HG02885 (cell line): ENCODE results near the gene CD244.
A peak's percentile ranks its signal among the peaks of the same experiment; 100 is the strongest.
"Not testable (repeated sequence)": the region's sequence is repeated elsewhere in the genome, so short reads cannot be mapped to it uniquely, and the experiment has no call there.

ENCODE experiments used
- ATAC-seq: cut with Tn5 transposase; IDR thresholded peaks from one replicate; pipeline ENCODE4 v1.9.1; 2021; ENCODE audit warnings: mild to moderate bottlenecking; ENCODE audit not compliant: unreplicated experiment, poor library complexity

CD244 gene

GRCh38 chr1:160862203-160863060, at the start of gene CD244:
Gene CD244 (minus strand): TSS chr1:160862887. CDS start chr1:160862677, 210 bp downstream.
- ATAC-seq: peak; percentile 78

GRCh38 chr1:160911925-160912324, 49.2 kb upstream of the CD244 start:
- ATAC-seq: no peak

GRCh38 chr1:160911441-160911840, 48.8 kb upstream of the CD244 start:
- no peak for ATAC-seq

GRCh38 chr1:160910170-160910750, 47.6 kb upstream of the CD244 start:
- no peak for ATAC-seq

- no peak for ATAC-seq
These were observed 45.3 kb upstream of the CD244 start for GRCh38 chr1:160907976-160908375.

GRCh38 chr1:160905617-160905989, 42.9 kb upstream of the CD244 start:
- no peak for ATAC-seq

GRCh38 chr1:160904783-160905616, 42.3 kb upstream of the CD244 start:
- no peak for ATAC-seq

GRCh38 chr1:160902251-160902650, 39.6 kb upstream of the CD244 start:
- not testable (repeated sequence) for ATAC-seq

GRCh38 chr1:160901768-160902167, 39.1 kb upstream of the CD244 start:
- ATAC-seq: no peak

GRCh38 chr1:160900683-160901082, 38.0 kb upstream of the CD244 start:
- not testable (repeated sequence) for ATAC-seq

GRCh38 chr1:160894368-160895135, 31.9 kb upstream of the CD244 start:
- not testable (repeated sequence) for ATAC-seq

GRCh38 chr1:160891474-160891873, 28.8 kb upstream of the CD244 start:
- no peak for ATAC-seq

GRCh38 chr1:160888926-160889325, 26.2 kb upstream of the CD244 start:
- no peak for ATAC-seq

GRCh38 chr1:160887071-160887470, 24.4 kb upstream of the CD244 start:
- no peak for ATAC-seq

- ATAC-seq: no peak
These were observed 22.4 kb upstream of the CD244 start, which contains the start of gene ITLN1 for GRCh38 chr1:160885042-160885441. Gene ITLN1 (minus strand): TSS chr1:160885180. CDS start chr1:160884877, 303 bp downstream.

GRCh38 chr1:160884579-160884978, 21.9 kb upstream of the CD244 start:
- ATAC-seq: peak; percentile 62

GRCh38 chr1:160883581-160884513, 21.2 kb upstream of the CD244 start:
- no peak for ATAC-seq

GRCh38 chr1:160882582-160882981, 19.9 kb upstream of the CD244 start:
- ATAC-seq: no peak

- ATAC-seq: not testable (repeated sequence)
These were observed 18.6 kb upstream of the CD244 start for GRCh38 chr1:160881264-160881663.
